ENCODE results near the gene OSGIN1. TPM values are rescaled to one million over a fixed set of nuclear protein-coding genes. Genes with fewer than 3 reads are reported as not detected.

OSGIN1 gene
- total and polyA plus RNA-seq, 2 donors (not counting 1 experiment from before 2014, with no cell fraction given), result 0.85 to 1.8 TPM

- WGBS (ENCODE audit: insufficient coverage), result 7% methylated on average over 19 of the region's 21 CpGs
- no peak for ATAC-seq (ENCODE audit: low read depth)
- Mint-ChIP-seq H3K27me3 (peaks cover 37% of the 10 kb centered on the region), H3K27ac (no peak overlapping the region), H3K4me3 (no peak overlapping the region), H3K9me3 (ENCODE audit: insufficient read depth) (no peaks in the 10 kb centered on the region), H3K4me1 (peaks cover 1% of the 10 kb centered on the region)
- TF ChIP-seq CTCF (IDR thresholded peaks at IDR 0.05) (no peak), EZH2 (IDR thresholded peaks at IDR 0.05; ENCODE audit: borderline replicate concordance, insufficient read depth, low read depth, low read length, poor library complexity, severe bottlenecking) (no peak)
- no peaks in the 10 kb centered on the region for H4K20me1 ChIP-seq (ENCODE audit: control insufficient read depth, insufficient read depth, low read length, poor library complexity, severe bottlenecking)
- CTCF ChIA-PET, result no interaction called here
- H3K4me2 ChIP-seq (replicated peaks; ENCODE audit: low read depth, low read length, poor library complexity, severe bottlenecking), result no peak overlapping the region
- no peak overlapping the region for H3K9ac ChIP-seq (ENCODE audit: low read length)
- H3K27ac ChIP-seq (ENCODE audit: low read length in 2 of 2), result no peak overlapping the region
- POLR2A ChIA-PET, result no interaction called here
- no peak overlapping the region for H3K4me3 ChIP-seq (ENCODE audit: control extremely low read depth in 1 of 5, extremely low read depth in 1 of 5, insufficient read depth in 1 of 5, low read depth in 2 of 5, low read length in 4 of 5)
- H2AFZ ChIP-seq (ENCODE audit: insufficient read depth, low read depth, low read length, poor library complexity, severe bottlenecking), result no peak overlapping the region
- H3K27me3 ChIP-seq (replicated peaks in 1 of 4; ENCODE audit: control extremely low read depth in 1 of 4, control insufficient read depth in 3 of 4, insufficient read depth in 4 of 4, low read length in 3 of 4), result peaks cover 0 to 13% (median 2%) of the 10 kb centered on the region in 4 experiments
- intact Hi-C loops (cut with micrococcal nuclease), result no loop called here
- H3K79me2 ChIP-seq (ENCODE audit: control insufficient read depth, insufficient read depth, low read length), result no peaks in the 10 kb centered on the region
- no peak for DNase-seq
- H3K4me1 ChIP-seq (ENCODE audit: control insufficient read depth in 2 of 2, insufficient read depth in 2 of 2, low read length in 2 of 2), result peaks cover 0 to 4% of the 10 kb centered on the region in 2 donors
- peaks cover 0 to 11% (median 0%) of the 10 kb centered on the region in 3 donors for H3K9me3 ChIP-seq (ENCODE audit: control extremely low read depth in 1 of 3, control insufficient read depth in 2 of 3, insufficient read depth in 1 of 3, low read length in 2 of 3)
- no peaks in the 10 kb centered on the region for H3K36me3 ChIP-seq (replicated peaks in 1 of 2; ENCODE audit: control extremely low read depth in 1 of 2, control insufficient read depth in 1 of 2, extremely low read depth in 1 of 2, insufficient read depth in 2 of 2, low read length in 1 of 2)
Observed at GRCh38 chr16:83995754-83996153, 42.7 kb downstream of the OSGIN1 start.

- TF ChIP-seq EZH2 (IDR thresholded peaks at IDR 0.05; ENCODE audit: borderline replicate concordance, insufficient read depth, low read depth, low read length, poor library complexity, severe bottlenecking), result no peak
- no peak for TF ChIP-seq CTCF (IDR thresholded peaks at IDR 0.05)
- Histone ChIP-seq H3K9me3 (ENCODE audit: control extremely low read depth in 1 of 3, control insufficient read depth in 2 of 3, insufficient read depth in 1 of 3, low read length in 2 of 3) (peaks cover 0 to 9% (median 0%) of the 10 kb centered on the region in 3 donors), H3K4me1 (ENCODE audit: control insufficient read depth in 2 of 2, insufficient read depth in 2 of 2, low read length in 2 of 2) (peaks cover 0 to 4% of the 10 kb centered on the region in 2 donors), H3K9ac (ENCODE audit: low read length) (no peak overlapping the region), H3K4me3 (ENCODE audit: control extremely low read depth in 1 of 5, extremely low read depth in 1 of 5, insufficient read depth in 1 of 5, low read depth in 2 of 5, low read length in 4 of 5) (no peak overlapping the region), H3K79me2 (ENCODE audit: control insufficient read depth, insufficient read depth, low read length) (no peaks in the 10 kb centered on the region), H3K27me3 (replicated peaks in 1 of 4; ENCODE audit: control extremely low read depth in 1 of 4, control insufficient read depth in 3 of 4, insufficient read depth in 4 of 4, low read length in 3 of 4) (peaks cover 0 to 13% (median 2%) of the 10 kb centered on the region in 4 experiments), H3K4me2 (replicated peaks; ENCODE audit: low read depth, low read length, poor library complexity, severe bottlenecking) (no peak overlapping the region), H3K27ac (ENCODE audit: low read length in 2 of 2) (no peak overlapping the region), H3K36me3 (replicated peaks in 1 of 2; ENCODE audit: control extremely low read depth in 1 of 2, control insufficient read depth in 1 of 2, extremely low read depth in 1 of 2, insufficient read depth in 2 of 2, low read length in 1 of 2) (no peaks in the 10 kb centered on the region), H4K20me1 (ENCODE audit: control insufficient read depth, insufficient read depth, low read length, poor library complexity, severe bottlenecking) (no peaks in the 10 kb centered on the region), H2AFZ (ENCODE audit: insufficient read depth, low read depth, low read length, poor library complexity, severe bottlenecking) (no peak overlapping the region)
- intact Hi-C loops (cut with micrococcal nuclease), result no loop called here
- H3K27ac Mint-ChIP-seq, result no peak overlapping the region
- ChIA-PET POLR2A (no interaction called here), CTCF (no interaction called here)
- H3K9me3 Mint-ChIP-seq (ENCODE audit: insufficient read depth), result no peaks in the 10 kb centered on the region
- ATAC-seq (ENCODE audit: low read depth) (no peak), DNase-seq (no peak)
- peaks cover 1% of the 10 kb centered on the region for H3K4me1 Mint-ChIP-seq
- peaks cover 36% of the 10 kb centered on the region for H3K27me3 Mint-ChIP-seq
- WGBS (ENCODE audit: insufficient coverage), result 89% methylated on average over 14 of the region's 15 CpGs
- no peak overlapping the region for H3K4me3 Mint-ChIP-seq
Observed at GRCh38 chr16:83996481-83997252, 43.6 kb downstream of the OSGIN1 start.

Data from B cell (primary cell).